Psoas muscle (tissue), 8 donors: ENCODE data around the gene LRRC28. TPM values are rescaled to one million over a fixed set of nuclear protein-coding genes. Genes with fewer than 3 reads are reported as not detected.

Experiments
- ATAC-seq, 4 donors: fragments of 200-7000 bp; cut with Tn5 transposase; one replicate each; pipeline ENCODE4 v1.9.1; 2020; ENCODE audit warnings: moderate library complexity in 3 of 4, mild to moderate bottlenecking in 2 of 4
- DNase-seq, 2 donors: peaks; one replicate each; pipeline ENCODE4 v3.0.0-alpha.2; 2020
- H3K27ac ChIP-seq: fragments of 200-600 bp; one replicate; pipeline ENCODE4 v1.8.0; 2022
- H3K27me3 ChIP-seq, 3 donors: fragments of 200-600 bp in 1 of 3; one replicate each; pipeline versions ENCODE4 v1.6.1 to v1.8.0; 2013 to 2022; ENCODE audit warnings: low read length in 2 of 3, mild to moderate bottlenecking in 2 of 3, moderate library complexity in 1 of 3; ENCODE audit not compliant: insufficient read depth in 3 of 3
- H3K36me3 ChIP-seq, 2 donors: fragments of 200-600 bp in 1 of 2; one replicate each; pipeline versions ENCODE4 v1.6.1 to v1.8.0; 2013 to 2022; ENCODE audit warnings: low read depth in 1 of 2, mild to moderate bottlenecking in 1 of 2, moderate library complexity in 1 of 2; ENCODE audit not compliant: insufficient read depth in 1 of 2
- H3K4me1 ChIP-seq: fragments of 200-600 bp; one replicate; pipeline ENCODE4 v1.8.0; 2022
- H3K4me3 ChIP-seq: fragments of 200-600 bp; one replicate; pipeline ENCODE4 v1.8.0; 2022; ENCODE audit warnings: mild to moderate bottlenecking
- H3K9me3 ChIP-seq: fragments of 200-600 bp; one replicate; pipeline ENCODE4 v1.8.0; 2022
- CTCF ChIP-seq: fragments of 200-600 bp; IDR thresholded peaks from one replicate; pipeline ENCODE4 v1.8.0; 2022; ENCODE audit warnings: antibody characterized with exemption
- WGBS, 3 donors: extraction: QIAGEN DNeasy Blood & Tissue Kit; methylation state at CpG; one replicate each; pipeline versions ENCODE4 v1.1.6 to v1.1.7; 2013; 5-methylcytosine and 5-hydroxymethylcytosine counted together
- intact Hi-C, 2 donors: fragments of 100-400 bp; cut with DNase I; formaldehyde crosslinking; loops; one replicate each; pipeline versions ENCODE4 v1.11.0 to v1.14.2; 2022
- polyA plus RNA-seq, 3 donors: library from polyadenylated mRNA; stranded (reverse); fragments of 200-250 nt; gene quantifications; one replicate each; pipeline ENCODE4 v1.2.3, GENCODE V29; 2013
- total RNA-seq, 4 donors: library from RNA; stranded (reverse); fragmentation: NEBNext Ultra II Directional in 2 of 4; extraction: Animal tissue kit (Norgen Biotek cat#: 25700) in 2 of 4; gene quantifications; one replicate each; pipeline versions ENCODE4 v1.2.1 to v1.2.4, GENCODE V29; 2021 to 2023
- donor health status: healthy with polysubstance abuse.
- donor health status: DM: no; HTN: no; CAD: no; lungs with moderate emphysema.
- donor health status: Bipolar disorder and iron deficiency.
- donor health status: healthy.
- donor health status: DM: yes; HTN: yes; CAD: no.
- donor health status: DM: no; HTN: no; CAD: no.
- donor health status: DM: no; HTN: no; CAD: no.
- donor health status: DM: yes; HTN: yes; CAD: no.

The LRRC28 gene
- total and polyA plus RNA-seq, 7 donors, result 8.4 to 31.2 (median 21.0) TPM

GRCh38 chr15:99295840-99296239 lies 44.6 kb downstream of the LRRC28 start:
- Histone ChIP-seq H3K36me3 (peaks cover 0 to 10% of the 10 kb centered on the region in 2 donors), H3K4me3 (no peak overlapping the region), H3K27ac (no peak overlapping the region), H3K9me3 (no peaks in the 10 kb centered on the region), H3K4me1 (no peaks in the 10 kb centered on the region), H3K27me3 (no peaks in the 10 kb centered on the region)
- no peak for DNase-seq
- no peak for ATAC-seq
- intact Hi-C loops, result no loop called here
- no peak for TF ChIP-seq CTCF

GRCh38 chr15:99296386-99296785 lies 45.1 kb downstream of the LRRC28 start:
- no peak for ATAC-seq
- no peak for DNase-seq
- peaks cover 0 to 8% of the 10 kb centered on the region in 2 donors for H3K36me3 ChIP-seq
- WGBS, 3 donors, result 83 to 95% (median 83%) methylated on average over 2 of the region's 2 CpGs
- no peak for TF ChIP-seq CTCF
- no peaks in the 10 kb centered on the region for H3K4me1 ChIP-seq
- no peak overlapping the region for H3K27ac ChIP-seq
- no peaks in the 10 kb centered on the region for H3K27me3 ChIP-seq
- intact Hi-C loops, result no loop called here
- no peaks in the 10 kb centered on the region for H3K9me3 ChIP-seq
- H3K4me3 ChIP-seq, result no peak overlapping the region

GRCh38 chr15:99303907-99304306 lies 52.6 kb downstream of the LRRC28 start:
- no peak for TF ChIP-seq CTCF
- intact Hi-C loops, result loop anchor here in 1 of 2 donors (10.0 kb wide), 1 partner anchor 261 kb away; the partner anchor contains the start of gene MEF2A
- DNase-seq (no peak), ATAC-seq (no peak)
- peaks cover 21% of the 10 kb centered on the region for H3K4me1 ChIP-seq
- H3K27ac ChIP-seq, result peak overlapping the region; percentile 88
- H3K27me3 ChIP-seq, result no peaks in the 10 kb centered on the region
- H3K4me3 ChIP-seq, result no peak overlapping the region
- H3K9me3 ChIP-seq, result no peaks in the 10 kb centered on the region
- WGBS, 3 donors, result 26 to 40% (median 29%) methylated on average over 4 of the region's 4 CpGs
- no peaks in the 10 kb centered on the region for H3K36me3 ChIP-seq

- peaks cover 21% of the 10 kb centered on the region for H3K4me1 ChIP-seq
- TF ChIP-seq CTCF, result no peak
- no peaks in the 10 kb centered on the region for H3K27me3 ChIP-seq
- intact Hi-C loops, result loop anchor here in 1 of 2 donors (10.0 kb wide), 1 partner anchor 259 kb away; the partner anchor contains the start of gene MEF2A
- H3K27ac ChIP-seq, result peak overlapping the region; percentile 88
- peak; percentile 81 to 93 for DNase-seq
- peak; percentile 85 to 93 (median 88) for ATAC-seq
- peak overlapping the region; percentile 50 for H3K4me3 ChIP-seq
- 9 to 14% (median 12%) methylated on average over 8 of the region's 8 CpGs for WGBS, 3 donors
- no peaks in the 10 kb centered on the region for H3K9me3 ChIP-seq
- no peaks in the 10 kb centered on the region for H3K36me3 ChIP-seq
These were observed 54.7 kb downstream of the LRRC28 start for GRCh38 chr15:99305761-99306505.
